Pons (tissue), 1 donor: ENCODE results near the gene GADD45A.
"Not testable (repeated sequence)": the region's sequence is repeated elsewhere in the genome, so short reads cannot be mapped to it uniquely, and the experiment has no call there.

ENCODE experiments used
- DNase-seq: peaks from one replicate; pipeline ENCODE4 v3.0.0-alpha.2; 2016; ENCODE audit warnings: low spot score

The GADD45A gene

GRCh38 chr1:67685067-67685557, at the start of gene GADD45A:
TSS of gene GADD45A (plus strand) at chr1:67685201. CDS start at chr1:67685495, 294 bp downstream.
- DNase-seq, result peak; percentile 99

GRCh38 chr1:67636146-67636545, 48.9 kb upstream of the GADD45A start:
- no peak for DNase-seq

GRCh38 chr1:67639361-67639760, 45.6 kb upstream of the GADD45A start:
- DNase-seq, result no peak

- no peak for DNase-seq
Measured at GRCh38 chr1:67642629-67643028, 42.4 kb upstream of the GADD45A start.

- DNase-seq, result no peak
Measured at GRCh38 chr1:67644566-67644965, 40.4 kb upstream of the GADD45A start.

GRCh38 chr1:67645495-67646144, 39.4 kb upstream of the GADD45A start:
- no peak for DNase-seq

GRCh38 chr1:67646145-67647035, 38.6 kb upstream of the GADD45A start:
- peak; percentile 36 for DNase-seq

GRCh38 chr1:67647036-67647798, 37.8 kb upstream of the GADD45A start:
- no peak for DNase-seq

GRCh38 chr1:67647814-67648358, 37.1 kb upstream of the GADD45A start:
- no peak for DNase-seq

GRCh38 chr1:67648582-67649326, 36.2 kb upstream of the GADD45A start:
- no peak for DNase-seq

GRCh38 chr1:67650061-67650460, 34.9 kb upstream of the GADD45A start:
- DNase-seq, result no peak

GRCh38 chr1:67651031-67651430, 34.0 kb upstream of the GADD45A start:
- DNase-seq, result no peak

- DNase-seq, result no peak
Measured at GRCh38 chr1:67652800-67653199, 32.2 kb upstream of the GADD45A start.

GRCh38 chr1:67653304-67653703, 31.7 kb upstream of the GADD45A start:
- no peak for DNase-seq

GRCh38 chr1:67655581-67655980, 29.4 kb upstream of the GADD45A start:
- DNase-seq, result no peak

GRCh38 chr1:67657152-67657551, 27.8 kb upstream of the GADD45A start:
- DNase-seq, result not testable (repeated sequence)

GRCh38 chr1:67659229-67659628, 25.8 kb upstream of the GADD45A start:
- no peak for DNase-seq

GRCh38 chr1:67662884-67663283, 22.1 kb upstream of the GADD45A start:
- DNase-seq, result no peak

- DNase-seq, result no peak
Measured at GRCh38 chr1:67664048-67664447, 21.0 kb upstream of the GADD45A start.

GRCh38 chr1:67665307-67665706, 19.7 kb upstream of the GADD45A start:
- DNase-seq, result not testable (repeated sequence)

- no peak for DNase-seq
Measured at GRCh38 chr1:67666636-67667035, 18.4 kb upstream of the GADD45A start.
